Measurements from ENCODE around the gene RNU5D-1. TPM values are rescaled to one million over a fixed set of nuclear protein-coding genes. Genes with fewer than 3 reads are reported as not detected.
A peak's percentile ranks its signal among the peaks of the same experiment; 100 is the strongest.

Gene RNU5D-1
- total and polyA plus RNA-seq, 2 of the 13 experiments (the other 11 are each of a cell fraction or from before 2014, with no cell fraction given), result 165 TPM; not detected in 1

GRCh38 chr1:44739307-44740178 lies 8.6 kb upstream of the RNU5D-1 start, which contains the start of gene KIF2C (continued):
- TF ChIP-seq ZNF142 (CRISPR knock-in tag; IDR thresholded peaks at IDR 0.05) (0 out of 2 replicates have a peak, but pooled peaks have one; percentile 59), CBX1 (IDR thresholded peaks at IDR 0.05; ENCODE audit: low read depth) (peak; percentile 40), HNF1B (CRISPR knock-in tag; IDR thresholded peaks at IDR 0.05) (peak; percentile 82), SOX6 (IDR thresholded peaks at IDR 0.05) (no peak), SOX6 (CRISPR knock-in tag; IDR thresholded peaks at IDR 0.05) (peak; percentile 59), PRPF4 (IDR thresholded peaks at IDR 0.05; ENCODE audit: low read depth, low read length, poor library complexity, severe bottlenecking) (no peak), HOMEZ (CRISPR knock-in tag; IDR thresholded peaks at IDR 0.05; ENCODE audit: low read depth) (peak; percentile 81), ATF7 (IDR thresholded peaks at IDR 0.05) (no peak), ATF7 (CRISPR knock-in tag; IDR thresholded peaks at IDR 0.05) (peak; percentile 68), PLSCR1 (CRISPR knock-in tag; IDR thresholded peaks at IDR 0.05; ENCODE audit: borderline replicate concordance) (no peak), RFX1 (IDR thresholded peaks at IDR 0.05) (no peak), SMARCC2 (IDR thresholded peaks at IDR 0.05) (no peak), ZNF512 (CRISPR knock-in tag; IDR thresholded peaks at IDR 0.05) (no peak), GLMP (CRISPR knock-in tag; IDR thresholded peaks at IDR 0.05; ENCODE audit: borderline replicate concordance) (no peak), KMT2B (CRISPR knock-in tag; IDR thresholded peaks at IDR 0.05) (0 out of 2 replicates have a peak, but pooled peaks have one; percentile 79), AGO1 (IDR thresholded peaks at IDR 0.05; ENCODE audit: low read depth, low read length, poor library complexity, severe bottlenecking) (no peak)

All from HepG2 (cell line).